Epithelial cell of proximal tubule (primary cell): ENCODE data around the gene NT5DC3. TPM values are rescaled to one million over a fixed set of nuclear protein-coding genes. Genes with fewer than 3 reads are reported as not detected.

Experiments
- DNase-seq: peaks from one replicate; pipeline ENCODE4 v3.0.0-alpha.2; 2011; ENCODE audit warnings: low read depth
- H3K4me3 ChIP-seq: 2 replicates; pipeline ENCODE4 v1.5.1; 2011; ENCODE audit warnings: low read depth, mild to moderate bottlenecking, low read length
- CTCF ChIP-seq: conservative IDR thresholded peaks from 2 replicates; pipeline ENCODE4 v1.5.1; 2012; ENCODE audit warnings: low read depth, mild to moderate bottlenecking, low read length
- total RNA-seq: library from RNA; depleted of rRNA; stranded (reverse); fragments of >200 nt; gene quantifications from 2 replicates; pipeline ENCODE4 v1.2.3, GENCODE V29; 2015

Gene NT5DC3
- total RNA-seq, 1 donor from 2014 or later, result 7.5 TPM

DNA sequence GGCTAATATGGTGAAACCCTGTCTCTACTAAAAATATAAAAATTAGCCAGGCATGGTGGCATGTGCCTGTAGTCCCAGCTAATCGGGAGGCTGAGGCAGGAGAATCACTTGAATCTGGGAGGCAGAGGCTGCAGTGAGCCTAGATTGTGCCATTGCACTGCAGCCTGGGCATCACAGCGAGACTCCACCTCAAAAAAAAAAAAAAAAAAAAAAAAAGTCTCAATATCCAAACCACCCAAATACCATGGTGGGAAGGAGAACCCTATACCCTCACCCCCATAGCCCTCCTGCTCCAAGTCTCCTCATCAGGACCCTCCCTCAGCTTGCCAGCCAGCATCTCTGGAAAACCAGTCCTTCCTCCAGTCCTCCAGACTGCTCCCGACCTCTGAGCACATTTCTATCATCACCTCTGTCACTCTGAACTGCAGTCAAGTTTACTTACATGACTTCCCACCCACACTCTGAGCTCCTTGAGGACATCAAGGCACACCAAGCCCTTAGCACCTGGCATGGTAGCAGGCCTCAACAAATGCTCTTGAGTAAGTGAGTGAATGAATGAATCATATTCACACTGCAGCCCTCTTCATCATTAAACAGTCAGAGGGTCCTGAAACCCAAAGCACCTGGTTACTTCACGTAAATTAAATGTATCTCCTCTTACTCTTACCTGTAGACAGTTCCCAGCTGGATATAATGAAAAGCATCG lies 35.2 kb downstream of the NT5DC3 start:
- no peak for DNase-seq
- TF ChIP-seq CTCF, result no peak
- H3K4me3 ChIP-seq, result no peak overlapping the region

GRCh38 chr12:103803847-103804246 lies 37.2 kb downstream of the NT5DC3 start:
- DNase-seq, result no peak
- TF ChIP-seq CTCF, result no peak
- H3K4me3 ChIP-seq, result no peak overlapping the region

DNA sequence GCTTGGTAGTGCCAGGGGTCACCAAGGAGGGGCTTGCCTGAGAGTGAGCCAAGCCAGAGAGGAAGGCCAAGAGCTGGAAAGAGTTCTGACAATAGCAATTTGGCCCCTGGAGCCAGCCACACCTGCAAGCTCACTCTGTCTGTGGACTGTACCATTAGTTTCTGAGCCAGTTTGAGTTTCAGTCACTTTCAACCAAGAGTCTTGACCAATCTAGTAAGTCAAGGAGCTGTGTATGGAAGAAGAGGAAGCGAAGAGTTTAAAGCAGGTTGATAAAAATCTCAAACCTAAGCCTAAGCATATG lies 38.5 kb downstream of the NT5DC3 start:
- no peak for TF ChIP-seq CTCF
- no peak overlapping the region for H3K4me3 ChIP-seq
- no peak for DNase-seq

DNA sequence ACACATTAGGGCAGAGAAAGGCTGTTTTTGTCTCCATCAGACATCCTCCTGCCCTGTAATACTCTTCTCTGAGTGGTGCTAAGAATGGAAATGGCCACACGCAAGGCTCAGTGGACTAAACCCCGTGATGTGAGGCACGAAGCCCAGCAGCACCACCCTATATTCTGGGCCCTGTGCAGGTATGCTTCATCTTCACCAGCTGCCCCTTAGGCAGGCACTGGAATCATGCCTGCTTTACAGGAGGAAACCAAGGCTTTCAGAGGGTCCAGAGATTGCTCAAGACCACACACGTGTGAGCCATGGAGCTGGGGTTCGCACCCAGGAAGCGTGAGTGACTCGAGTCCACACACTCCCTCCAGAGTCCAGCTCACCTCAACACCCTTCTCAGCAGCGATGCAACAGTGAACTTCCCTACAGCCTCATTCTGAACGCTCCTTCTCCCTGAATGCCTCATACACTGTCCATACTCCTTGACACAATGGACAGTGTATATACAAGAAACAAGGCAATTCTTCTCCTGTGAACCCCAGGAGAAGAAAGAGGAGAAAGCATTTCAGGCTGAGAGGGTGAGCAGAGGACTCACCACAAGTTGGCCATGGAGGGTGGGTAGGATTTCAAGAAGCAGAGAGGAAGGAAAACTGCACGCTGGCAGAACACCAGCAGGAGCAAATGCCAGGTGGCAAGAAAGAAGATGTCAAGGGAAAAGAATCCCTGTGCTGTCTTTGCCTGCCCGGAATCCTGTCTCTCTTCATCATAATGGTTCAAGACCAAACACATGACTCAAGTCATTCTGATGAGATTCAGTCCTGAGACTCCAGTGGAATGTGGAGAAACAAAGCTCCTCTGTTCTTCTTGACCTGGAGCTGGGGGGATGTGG lies 39.1 kb downstream of the NT5DC3 start:
- peak; percentile 68 for DNase-seq
- no peak overlapping the region for H3K4me3 ChIP-seq
- no peak for TF ChIP-seq CTCF

DNA sequence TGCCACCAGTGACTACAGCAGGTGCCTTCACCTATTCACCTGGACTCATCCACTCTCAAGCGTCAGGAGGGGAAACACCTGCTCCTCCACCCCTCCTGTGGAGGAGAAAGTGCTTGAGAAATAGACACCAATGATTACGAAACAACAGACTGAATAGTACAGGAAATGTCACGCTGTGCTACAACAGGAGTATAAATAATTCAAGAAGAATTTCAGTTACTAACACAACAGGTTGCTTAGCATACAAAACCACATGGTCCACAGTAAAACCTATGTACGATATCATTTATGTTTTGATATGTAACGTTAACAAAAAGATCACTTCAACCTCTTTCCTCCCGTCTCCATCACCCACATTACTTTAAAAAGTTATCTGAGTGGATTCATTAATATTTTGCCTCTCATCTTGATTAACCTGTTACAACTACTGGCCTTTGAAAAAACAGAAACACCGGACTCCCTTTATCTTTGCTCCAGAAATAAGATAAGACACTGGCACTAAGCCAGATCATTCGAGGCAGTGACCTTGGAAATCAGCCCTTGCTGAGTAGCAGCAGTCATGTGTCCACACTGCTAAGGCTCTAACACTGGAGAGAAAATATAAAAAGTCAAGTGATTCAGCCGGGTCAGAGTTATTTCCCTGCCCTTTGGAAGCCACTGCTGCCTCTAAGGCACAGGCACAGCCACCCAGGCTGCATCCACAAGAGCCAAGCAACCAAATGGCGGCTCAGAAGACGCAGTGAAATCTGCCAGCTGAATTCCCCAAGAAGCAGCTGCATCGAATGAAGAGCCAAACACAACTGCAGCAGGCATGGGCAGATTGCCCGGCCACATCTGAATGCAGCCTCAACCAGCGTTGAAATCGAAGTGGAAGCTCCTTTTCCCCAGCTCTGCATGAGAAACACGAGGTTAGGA lies 40.9 kb downstream of the NT5DC3 start:
- peak; percentile 82 for DNase-seq
- no peak overlapping the region for H3K4me3 ChIP-seq
- TF ChIP-seq CTCF, result no peak

- no peak for TF ChIP-seq CTCF
- DNase-seq, result no peak
These were observed 41.6 kb downstream of the NT5DC3 start for GRCh38 chr12:103799504-103799856.

More at GRCh38 chr12:103799504-103799856, 41.6 kb downstream of the NT5DC3 start:
- no peak overlapping the region for H3K4me3 ChIP-seq
